HFF-Myc (cell line): ENCODE results near the gene ITPKC.
A peak's percentile ranks its signal among the peaks of the same experiment; 100 is the strongest.

Experiments
- DNase-seq: peaks from one replicate; pipeline ENCODE4 v3.0.0-alpha.2; 2011; ENCODE audit warnings: low read depth; ENCODE audit errors: extremely low read depth
- H3K4me3 ChIP-seq: replicated peaks from 2 replicates; pipeline ENCODE4 v1.5.1; 2011; ENCODE audit warnings: low read depth, mild to moderate bottlenecking, control low read depth, low read length
- CTCF ChIP-seq: IDR thresholded peaks from 2 replicates; pipeline ENCODE4 v1.5.1; 2012; ENCODE audit warnings: mild to moderate bottlenecking, low read depth, low read length, control low read depth; ENCODE audit errors: missing control alignments

ITPKC gene

GRCh38 chr19:40740747-40741146 lies 23.8 kb downstream of the ITPKC start:
- no peak for TF ChIP-seq CTCF
- no peak overlapping the region for H3K4me3 ChIP-seq
- peak; percentile 55 for DNase-seq

- no peak for TF ChIP-seq CTCF
- DNase-seq, result no peak
Measured at GRCh38 chr19:40741527-40742390, 24.8 kb downstream of the ITPKC start.

GRCh38 chr19:40742477-40742876 lies 25.6 kb downstream of the ITPKC start:
- DNase-seq, result no peak
- no peak for TF ChIP-seq CTCF

More at GRCh38 chr19:40741527-40742390, 24.8 kb downstream of the ITPKC start:
- no peak overlapping the region for H3K4me3 ChIP-seq

GRCh38 chr19:40742886-40743285 lies 26.0 kb downstream of the ITPKC start:
- H3K4me3 ChIP-seq, result no peak overlapping the region
- DNase-seq, result no peak

More at GRCh38 chr19:40742477-40742876, 25.6 kb downstream of the ITPKC start:
- no peak overlapping the region for H3K4me3 ChIP-seq

GRCh38 chr19:40743926-40744325 lies 27.0 kb downstream of the ITPKC start:
- DNase-seq, result no peak
- no peak for TF ChIP-seq CTCF
- no peak overlapping the region for H3K4me3 ChIP-seq

More at GRCh38 chr19:40742886-40743285, 26.0 kb downstream of the ITPKC start:
- TF ChIP-seq CTCF, result no peak

GRCh38 chr19:40744554-40745401 lies 27.9 kb downstream of the ITPKC start:
- no peak for DNase-seq
- no peak overlapping the region for H3K4me3 ChIP-seq
- no peak for TF ChIP-seq CTCF
